RWPE2 (cell line): ENCODE data around the gene TTYH2.
"Not testable (repeated sequence)": the region's sequence is repeated elsewhere in the genome, so short reads cannot be mapped to it uniquely, and the experiment has no call there.

Experiments used
- ATAC-seq: fragments of 200-7000 bp; cut with Tn5 transposase; 3 replicates; pipeline ENCODE4 v1.9.1; 2021; ENCODE audit warnings: low read depth
- DNase-seq: peaks from one replicate; pipeline ENCODE4 v3.0.0-alpha.2; 2020; ENCODE audit warnings: low spot score
- H3K27ac ChIP-seq: fragments of 450-650 bp; 2 replicates; pipeline ENCODE4 v1.5.1; 2017; ENCODE audit warnings: mild to moderate bottlenecking; ENCODE audit not compliant: poor library complexity, severe bottlenecking
- H3K27me3 ChIP-seq: fragments of 250-450 bp; sonication (Bioruptor Pico); 2 replicates; pipeline ENCODE4 v1.5.1; 2021; ENCODE audit warnings: mild to moderate bottlenecking, moderate library complexity; ENCODE audit not compliant: insufficient read depth, poor library complexity, severe bottlenecking
- H3K36me3 ChIP-seq: fragments of 250-450 bp; sonication (Bioruptor Pico); 2 replicates; pipeline ENCODE4 v1.5.1; 2020; ENCODE audit warnings: low read depth, mild to moderate bottlenecking, moderate library complexity
- H3K4me1 ChIP-seq: fragments of 250-450 bp; sonication (Bioruptor Pico); 2 replicates; pipeline ENCODE4 v1.5.1; 2021; ENCODE audit warnings: mild to moderate bottlenecking, moderate library complexity; ENCODE audit not compliant: insufficient read depth, poor library complexity, severe bottlenecking
- H3K4me3 ChIP-seq: fragments of 250-450 bp; sonication (Bioruptor Pico); 2 replicates; pipeline ENCODE4 v1.5.1; 2021; ENCODE audit warnings: mild to moderate bottlenecking, moderate library complexity; ENCODE audit not compliant: severe bottlenecking
- H3K9me3 ChIP-seq: fragments of 250-450 bp; sonication (Bioruptor Pico); 2 replicates; pipeline ENCODE4 v1.5.1; 2021; ENCODE audit warnings: mild to moderate bottlenecking, moderate library complexity; ENCODE audit not compliant: severe bottlenecking
- TF ChIP-seq, protein P1 (sequence below): fragments of 450-650 bp; IDR thresholded peaks from one replicate; pipeline ENCODE4 v1.5.1; 2017; ENCODE audit warnings: mild to moderate bottlenecking, moderate library complexity; ENCODE audit not compliant: poor library complexity, severe bottlenecking

TTYH2 gene

DNA sequence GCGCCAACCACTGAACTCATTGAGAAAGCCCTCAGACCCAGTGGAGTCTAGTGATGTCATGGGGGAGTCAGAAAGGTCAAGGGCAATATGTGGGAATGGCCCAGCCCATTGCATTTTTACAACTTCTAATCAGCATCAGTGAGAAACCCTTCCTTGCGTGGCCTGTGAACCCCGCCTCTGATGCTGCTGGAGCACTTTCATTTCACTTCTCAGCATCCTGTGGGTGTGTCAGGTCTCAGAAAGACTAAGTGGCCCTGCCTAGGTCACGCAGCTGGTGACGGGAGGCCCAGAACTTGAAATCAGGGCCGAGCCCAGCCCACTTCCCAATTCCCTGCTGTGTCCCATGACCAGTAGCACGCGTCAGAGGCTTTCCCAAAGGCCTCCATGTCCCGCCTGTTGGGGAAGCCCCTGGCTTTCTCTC lies 66.7 kb downstream of the TTYH2 start:
- ATAC-seq (no peak), DNase-seq (no peak)
- Histone ChIP-seq H3K27me3 (peaks cover 13% of the 10 kb centered on the region), H3K4me3 (no peak overlapping the region), H3K4me1 (peaks cover 2% of the 10 kb centered on the region), H3K27ac (no peak overlapping the region), H3K9me3 (no peaks in the 10 kb centered on the region), H3K36me3 (no peaks in the 10 kb centered on the region)
- TF ChIP-seq, protein P1, sequence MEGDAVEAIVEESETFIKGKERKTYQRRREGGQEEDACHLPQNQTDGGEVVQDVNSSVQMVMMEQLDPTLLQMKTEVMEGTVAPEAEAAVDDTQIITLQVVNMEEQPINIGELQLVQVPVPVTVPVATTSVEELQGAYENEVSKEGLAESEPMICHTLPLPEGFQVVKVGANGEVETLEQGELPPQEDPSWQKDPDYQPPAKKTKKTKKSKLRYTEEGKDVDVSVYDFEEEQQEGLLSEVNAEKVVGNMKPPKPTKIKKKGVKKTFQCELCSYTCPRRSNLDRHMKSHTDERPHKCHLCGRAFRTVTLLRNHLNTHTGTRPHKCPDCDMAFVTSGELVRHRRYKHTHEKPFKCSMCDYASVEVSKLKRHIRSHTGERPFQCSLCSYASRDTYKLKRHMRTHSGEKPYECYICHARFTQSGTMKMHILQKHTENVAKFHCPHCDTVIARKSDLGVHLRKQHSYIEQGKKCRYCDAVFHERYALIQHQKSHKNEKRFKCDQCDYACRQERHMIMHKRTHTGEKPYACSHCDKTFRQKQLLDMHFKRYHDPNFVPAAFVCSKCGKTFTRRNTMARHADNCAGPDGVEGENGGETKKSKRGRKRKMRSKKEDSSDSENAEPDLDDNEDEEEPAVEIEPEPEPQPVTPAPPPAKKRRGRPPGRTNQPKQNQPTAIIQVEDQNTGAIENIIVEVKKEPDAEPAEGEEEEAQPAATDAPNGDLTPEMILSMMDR: no peak

DNA sequence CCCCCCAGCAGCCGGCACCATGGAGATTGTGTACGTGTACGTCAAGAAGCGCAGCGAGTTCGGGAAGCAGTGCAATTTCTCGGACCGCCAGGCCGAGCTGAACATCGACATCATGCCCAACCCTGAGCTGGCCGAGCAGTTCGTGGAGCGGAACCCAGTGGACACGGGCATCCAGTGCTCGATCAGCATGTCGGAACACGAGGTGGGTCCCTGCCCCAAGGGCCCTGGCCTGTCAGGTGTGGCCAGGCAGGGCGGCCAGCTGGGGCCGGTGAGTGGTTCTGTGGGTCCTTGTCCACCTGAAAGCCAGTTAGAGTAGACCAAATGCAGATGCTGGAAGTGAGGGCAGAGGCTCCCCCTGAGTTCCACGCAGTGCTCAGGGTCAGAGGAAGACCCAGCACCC lies 68.4 kb downstream of the TTYH2 start:
- Histone ChIP-seq H3K36me3 (no peaks in the 10 kb centered on the region), H3K27me3 (no peaks in the 10 kb centered on the region), H3K9me3 (no peaks in the 10 kb centered on the region), H3K27ac (no peak overlapping the region), H3K4me1 (peaks cover 2% of the 10 kb centered on the region), H3K4me3 (no peak overlapping the region)
- TF ChIP-seq, protein P1: no peak
- no peak for DNase-seq
- ATAC-seq: no peak

DNA sequence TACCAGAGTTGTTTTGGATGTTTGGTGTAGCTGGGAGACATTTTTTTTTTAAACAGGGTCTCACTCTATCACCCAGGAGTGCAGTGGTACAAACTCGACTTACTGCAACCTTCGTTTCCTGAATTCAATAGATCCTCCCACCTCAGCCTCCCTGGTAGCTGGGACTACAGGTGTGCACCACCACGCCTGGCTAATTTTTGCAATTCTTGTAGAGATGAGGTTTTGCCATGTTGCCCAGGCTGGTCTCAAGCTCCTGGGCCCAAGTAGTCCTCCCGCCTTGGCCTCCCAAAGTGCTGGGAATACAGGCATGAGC lies 68.9 kb downstream of the TTYH2 start:
- not testable (repeated sequence) for H3K9me3 ChIP-seq, H3K4me3 ChIP-seq, DNase-seq, H3K4me1 ChIP-seq, H3K27me3 ChIP-seq, ATAC-seq, H3K36me3 ChIP-seq
- H3K27ac ChIP-seq: peak overlapping the region; percentile 17

DNA sequence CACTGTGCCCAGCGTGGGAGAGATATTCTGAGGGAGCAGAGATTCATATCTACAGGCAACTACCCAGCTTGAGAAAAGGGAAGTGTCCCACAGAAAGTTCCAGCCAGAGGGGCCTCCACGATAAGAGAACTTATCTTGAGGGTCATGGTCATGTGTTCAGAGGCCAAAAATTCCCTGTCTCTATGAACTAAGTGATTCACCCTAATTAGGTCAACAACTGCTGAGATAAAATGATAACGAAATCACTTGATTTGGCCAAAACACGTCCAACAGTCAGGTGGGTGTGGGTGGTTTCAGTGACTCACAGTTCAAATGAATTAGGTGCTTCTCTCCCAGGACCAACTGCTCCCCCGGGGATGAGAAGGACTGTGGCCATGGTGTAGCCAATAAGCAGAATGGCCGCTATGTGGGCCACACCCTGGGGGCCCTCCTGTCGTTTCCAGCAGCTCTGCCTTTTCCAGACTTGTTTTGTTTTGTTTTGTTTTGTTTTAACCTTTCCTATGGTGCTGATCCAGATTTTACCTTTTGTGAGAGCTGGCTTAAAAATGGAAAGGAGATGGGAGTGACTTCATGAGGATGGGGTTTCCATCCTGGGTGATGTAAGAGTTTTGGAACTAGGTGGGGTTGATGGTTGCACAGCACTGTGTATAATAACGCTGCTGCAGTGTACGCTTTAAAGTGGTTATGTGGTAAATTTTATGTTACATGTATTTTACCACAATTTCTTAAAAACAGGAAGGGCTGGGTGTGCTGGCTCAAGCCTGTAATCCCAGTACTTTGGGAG lies 69.4 kb downstream of the TTYH2 start:
- Histone ChIP-seq H3K4me3 (no peak overlapping the region), H3K4me1 (peaks cover 2% of the 10 kb centered on the region), H3K9me3 (no peaks in the 10 kb centered on the region), H3K27me3 (no peaks in the 10 kb centered on the region), H3K36me3 (no peaks in the 10 kb centered on the region), H3K27ac (peak overlapping the region; percentile 17)
- ATAC-seq: peak; percentile 89
- no peak for DNase-seq
- TF ChIP-seq, protein P1: no peak

DNA sequence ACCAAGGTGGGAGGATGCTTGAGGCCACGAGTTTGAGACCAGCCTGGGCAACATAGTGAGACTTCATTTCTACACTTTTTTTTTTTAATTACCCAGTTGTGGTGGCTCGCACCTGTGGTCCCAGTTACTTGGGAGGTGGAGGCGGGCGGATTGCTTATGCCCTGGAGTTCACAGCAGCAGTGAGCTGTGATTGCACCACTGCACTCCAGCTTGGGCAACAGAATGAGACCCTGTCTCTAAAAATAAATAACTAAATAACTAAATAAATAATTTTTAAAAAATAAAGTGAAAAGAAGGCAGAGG lies 70.0 kb downstream of the TTYH2 start:
- no peak for ATAC-seq
- no peak for DNase-seq
- H3K36me3 ChIP-seq: no peaks in the 10 kb centered on the region
- H3K9me3 ChIP-seq: no peaks in the 10 kb centered on the region
- H3K27me3 ChIP-seq: no peaks in the 10 kb centered on the region
- TF ChIP-seq, protein P1: no peak
- H3K4me3 ChIP-seq: no peak overlapping the region
- peaks cover 2% of the 10 kb centered on the region for H3K4me1 ChIP-seq
- H3K27ac ChIP-seq: peak overlapping the region; percentile 17
